Measurements from ENCODE around the gene RBM33.

- TF ChIP-seq CTCF (conservative IDR thresholded peaks at IDR 0.05): no peak; the same call in 1 of the 2 replicates
- TF ChIP-seq ZFX (IDR thresholded peaks at IDR 0.05): no peak
Observed at GRCh38 chr7:155791214-155791737, 146.8 kb downstream of the RBM33 start.

All from C4-2B (cell line).